HG03066 (cell line): ENCODE data around the gene CABLES2.

Experiments used
- ATAC-seq: cut with Tn5 transposase; IDR thresholded peaks from one replicate; pipeline ENCODE4 v1.9.1; 2021; ENCODE audit warnings: low read depth; ENCODE audit not compliant: unreplicated experiment

Gene CABLES2

DNA sequence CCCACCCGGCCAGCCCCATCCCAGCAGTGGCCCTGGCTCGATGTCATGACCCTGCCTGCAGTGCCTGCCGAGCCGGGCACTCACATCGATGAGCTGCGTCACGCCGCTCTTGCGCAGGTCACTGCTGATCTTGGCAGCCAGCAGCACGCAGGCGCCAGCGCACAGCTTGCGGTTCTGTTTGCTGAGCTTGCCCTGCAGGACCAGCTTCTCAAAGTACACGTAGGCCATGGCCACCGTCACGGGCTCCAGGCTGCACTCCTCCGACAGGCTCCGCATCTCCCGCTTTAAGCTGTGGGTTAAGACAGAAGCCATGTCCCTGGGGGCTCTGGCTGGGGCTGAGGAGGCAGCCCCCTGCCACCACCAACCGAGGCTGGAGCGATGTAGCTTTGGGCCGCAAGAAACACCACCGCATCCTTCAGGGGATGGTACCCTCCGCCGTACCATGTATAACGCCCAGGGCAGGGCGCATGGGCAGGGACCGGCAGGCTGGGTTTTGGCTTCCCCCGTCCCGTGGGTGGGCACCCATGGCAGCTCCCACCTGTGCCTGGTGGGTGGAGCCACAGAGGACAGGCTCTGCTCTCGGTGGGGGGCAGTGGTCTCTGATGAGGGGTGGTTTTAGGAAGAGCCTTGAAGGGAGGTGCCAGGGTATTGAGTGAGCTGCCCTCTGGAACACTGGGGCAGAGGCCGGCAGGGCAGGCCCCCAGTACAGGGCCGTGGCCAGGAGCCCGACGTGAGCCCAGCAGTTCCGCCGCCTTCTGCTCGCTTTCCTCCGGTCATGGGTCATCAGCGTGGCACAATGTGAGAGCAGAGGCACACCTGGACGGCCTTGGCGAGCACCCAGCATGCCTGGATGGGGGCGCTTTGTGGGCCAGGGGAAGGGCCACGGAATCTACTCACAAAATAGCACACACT lies 15.7 kb downstream of the CABLES2 start:
- no peak for ATAC-seq

DNA sequence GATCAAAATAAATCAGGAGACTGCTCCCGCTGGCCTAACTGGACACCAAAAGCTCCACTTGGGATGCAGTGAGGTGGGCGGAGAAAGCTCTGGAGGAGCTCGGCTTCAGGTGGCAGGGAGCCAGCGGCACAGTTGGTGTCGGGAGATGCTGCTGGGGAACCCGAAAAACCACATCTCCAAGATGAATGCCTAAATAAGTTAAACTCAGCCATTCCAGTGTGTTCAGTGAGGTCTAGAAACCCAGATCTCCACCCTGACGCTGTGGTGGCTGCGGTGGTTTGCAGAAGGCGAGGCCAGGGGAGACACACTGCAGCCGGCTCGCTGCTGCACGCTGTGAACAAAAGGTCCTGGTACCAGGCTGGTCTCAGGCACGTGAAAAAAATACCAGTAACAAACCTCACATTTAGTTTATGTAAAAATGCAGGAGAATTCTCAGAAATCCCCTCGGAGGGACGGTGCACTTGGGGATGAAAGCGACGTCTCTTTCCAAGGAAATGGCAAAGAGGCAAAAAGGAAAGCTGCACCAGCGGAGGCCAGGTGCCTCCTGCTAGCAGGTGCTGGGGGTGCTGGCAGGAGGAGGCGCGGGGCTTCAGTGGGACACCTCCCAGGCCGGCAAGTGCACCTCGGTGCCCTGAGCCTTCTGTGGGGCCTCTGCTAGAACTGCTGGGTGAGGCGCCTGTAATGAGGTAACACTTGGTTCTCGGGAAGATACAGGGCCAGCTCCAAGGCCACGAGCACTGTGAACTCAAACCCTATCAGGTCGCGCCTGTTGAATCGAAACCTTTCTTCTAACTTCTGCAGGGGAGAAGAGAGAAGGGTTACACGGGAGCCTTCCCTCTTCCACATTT lies 16.5 kb downstream of the CABLES2 start:
- ATAC-seq = no peak

DNA sequence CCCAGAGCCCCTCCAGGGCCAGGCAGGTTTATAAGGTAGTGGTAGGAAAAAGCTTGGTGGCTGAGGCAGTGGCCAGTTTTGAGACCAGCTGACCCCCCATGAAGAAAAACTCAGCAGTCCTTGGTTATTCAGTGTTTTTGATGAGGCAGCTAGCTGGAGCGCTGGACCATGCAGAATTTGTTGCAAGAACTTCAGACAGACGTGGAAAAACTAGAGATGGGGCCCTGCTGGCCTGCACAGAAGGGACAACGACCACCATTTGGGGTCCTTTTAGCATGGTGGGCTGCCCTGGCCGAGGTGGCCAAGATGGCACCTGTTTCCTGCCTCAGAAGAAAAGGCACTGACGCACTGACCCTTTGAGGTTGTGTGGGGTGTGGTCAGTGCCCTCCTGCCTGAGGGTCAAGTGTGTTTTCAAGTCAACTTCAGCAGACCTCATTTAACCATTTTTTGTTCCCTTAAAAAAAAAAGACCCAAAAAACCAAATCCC lies 17.4 kb downstream of the CABLES2 start:
- no peak for ATAC-seq

DNA sequence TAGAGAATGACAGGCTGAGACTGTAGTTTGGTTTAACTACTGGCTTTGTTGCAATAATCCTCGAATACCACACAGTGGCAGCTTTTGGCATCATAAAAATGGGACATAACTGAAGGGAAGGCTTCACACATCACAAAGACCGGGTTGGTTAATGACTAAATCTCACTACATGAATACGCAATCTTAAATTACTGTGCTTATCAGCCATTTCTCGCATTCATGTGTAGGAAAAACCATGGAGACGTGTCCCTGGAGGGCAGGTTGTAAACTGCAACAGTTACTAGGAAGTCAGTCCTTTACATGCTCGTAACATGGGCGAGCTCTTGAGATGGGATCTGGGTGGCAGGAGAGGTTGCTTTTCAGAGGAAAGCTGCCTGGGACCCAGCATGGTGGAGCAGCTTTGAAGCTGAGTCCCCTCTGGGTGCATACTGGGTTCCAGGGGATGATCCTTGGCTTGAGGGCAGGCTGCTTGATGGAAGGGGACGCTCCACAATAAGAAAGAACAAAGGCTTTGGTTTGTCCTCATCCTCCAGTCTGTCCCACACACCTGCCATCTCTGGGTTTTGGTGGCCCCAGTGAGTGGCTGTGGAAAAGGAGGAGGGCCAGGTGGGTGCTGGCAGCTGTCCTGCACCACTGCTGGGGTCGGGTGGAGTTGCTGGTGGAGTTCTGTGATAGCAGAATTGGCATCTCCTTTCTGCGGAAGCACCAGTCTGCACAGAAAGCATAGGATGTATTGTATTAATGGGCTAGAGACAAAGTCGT lies 18.1 kb downstream of the CABLES2 start:
- ATAC-seq = no peak

DNA sequence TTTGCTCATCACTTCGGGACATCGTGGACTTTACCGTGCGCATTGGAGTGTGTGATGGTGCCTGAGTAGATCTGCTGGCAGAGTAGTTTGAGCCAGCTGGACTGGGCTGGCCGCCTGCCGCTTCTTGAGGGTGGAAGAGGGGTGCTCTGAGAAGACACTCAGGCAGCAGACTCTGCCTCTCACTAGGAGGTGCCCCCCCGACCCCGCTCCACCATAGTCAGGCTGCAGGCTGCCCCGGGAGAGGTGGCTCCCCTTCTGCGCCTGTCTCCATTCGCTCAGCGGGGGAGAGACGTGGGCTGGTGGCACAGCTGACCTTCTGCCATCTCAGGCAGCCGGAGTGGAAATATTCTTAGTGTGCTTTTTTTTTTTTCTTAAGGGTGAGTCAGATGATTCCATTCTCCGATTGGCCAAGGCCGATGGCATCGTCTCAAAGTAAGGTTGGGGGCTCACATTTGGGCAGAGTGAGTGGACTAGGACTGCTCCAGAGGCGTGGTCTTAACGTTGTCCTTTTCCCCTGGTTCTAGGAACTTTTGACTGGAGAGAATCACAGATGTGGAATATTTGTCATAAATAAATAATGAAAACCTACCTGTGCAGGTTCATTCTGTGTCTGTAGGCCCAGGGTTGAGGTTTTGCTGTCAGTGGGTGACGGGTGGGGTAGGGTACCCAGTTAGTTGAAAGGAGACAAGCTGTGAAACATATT lies 19.0 kb downstream of the CABLES2 start:
- no peak for ATAC-seq

DNA sequence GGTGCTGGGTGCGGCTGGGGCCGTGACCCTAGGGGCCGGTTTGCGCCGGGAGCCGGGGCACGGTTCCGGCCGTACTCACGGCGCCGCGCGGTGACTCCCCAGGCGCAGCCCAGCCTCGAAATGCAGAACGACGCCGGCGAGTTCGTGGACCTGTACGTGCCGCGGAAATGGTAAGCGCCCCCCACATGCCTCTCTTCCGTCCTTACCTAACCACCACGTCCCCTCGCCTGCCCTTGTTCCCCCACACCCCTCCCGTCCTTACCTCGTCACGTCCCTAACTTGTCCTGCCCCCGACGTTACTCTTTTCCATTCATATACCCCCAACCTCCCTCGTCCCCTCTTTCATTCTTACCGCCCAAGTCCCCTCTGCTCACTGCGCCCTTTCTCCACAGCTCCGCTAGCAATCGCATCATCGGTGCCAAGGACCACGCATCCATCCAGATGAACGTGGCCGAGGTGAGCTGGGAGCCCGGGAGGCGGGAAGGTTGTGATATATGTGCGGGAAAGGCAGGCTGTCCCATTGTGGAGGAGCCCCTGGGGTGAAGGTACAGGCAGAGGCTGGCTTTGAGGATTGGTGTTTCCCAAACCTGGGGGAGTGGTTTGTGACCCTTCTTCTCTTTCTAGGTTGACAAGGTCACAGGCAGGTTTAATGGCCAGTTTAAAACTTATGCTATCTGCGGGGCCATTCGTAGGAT lies 19.7 kb downstream of the CABLES2 start:
- ATAC-seq = no peak

DNA sequence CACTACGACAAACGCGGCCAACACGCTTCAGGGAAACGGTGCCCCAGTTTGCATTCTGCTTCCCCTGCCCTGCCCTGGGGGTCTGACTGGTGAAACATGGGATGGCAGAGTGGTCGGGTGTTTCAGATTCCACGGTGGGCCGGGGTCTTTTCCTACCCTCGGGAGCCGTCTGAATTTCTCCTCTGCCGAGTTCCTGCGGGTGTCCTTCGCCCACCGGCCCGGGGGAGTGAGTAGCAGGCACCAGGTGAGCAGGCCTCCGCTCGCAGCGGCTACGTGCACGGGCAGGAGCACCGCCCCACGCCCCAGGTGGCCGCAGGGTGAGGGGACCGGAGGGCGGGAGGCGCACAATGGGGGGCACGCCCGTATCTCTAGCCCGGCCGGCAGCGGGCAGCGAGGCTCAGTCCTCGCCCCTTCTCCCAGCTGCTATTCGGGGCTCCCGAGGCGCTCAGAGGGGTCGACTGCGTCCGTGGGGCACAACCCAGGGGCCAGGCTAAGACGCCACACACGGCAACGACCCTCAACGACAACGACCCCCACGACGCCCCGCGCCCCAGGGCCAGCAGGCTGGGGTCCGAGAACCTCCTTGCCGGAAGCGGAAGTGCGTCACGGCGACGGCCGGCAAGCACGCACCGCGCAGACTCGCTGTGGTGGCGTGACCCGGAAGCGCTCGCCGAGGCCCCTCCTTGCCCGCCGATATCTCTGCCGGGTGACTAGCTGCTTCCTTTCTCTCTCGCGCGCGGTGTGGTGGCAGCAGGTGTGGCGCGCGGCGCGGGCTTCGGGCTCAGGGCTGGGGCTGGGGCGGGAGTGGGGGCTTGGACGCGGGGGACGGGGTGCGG lies 20.5 kb downstream of the CABLES2 start, which contains the start of gene RPS21:
TSS of gene RPS21 (plus strand) at position 721 of the 836 bp plus-strand sequence. CDS start 236 bp downstream, outside the sequence.
- peak; percentile 84 for ATAC-seq

DNA sequence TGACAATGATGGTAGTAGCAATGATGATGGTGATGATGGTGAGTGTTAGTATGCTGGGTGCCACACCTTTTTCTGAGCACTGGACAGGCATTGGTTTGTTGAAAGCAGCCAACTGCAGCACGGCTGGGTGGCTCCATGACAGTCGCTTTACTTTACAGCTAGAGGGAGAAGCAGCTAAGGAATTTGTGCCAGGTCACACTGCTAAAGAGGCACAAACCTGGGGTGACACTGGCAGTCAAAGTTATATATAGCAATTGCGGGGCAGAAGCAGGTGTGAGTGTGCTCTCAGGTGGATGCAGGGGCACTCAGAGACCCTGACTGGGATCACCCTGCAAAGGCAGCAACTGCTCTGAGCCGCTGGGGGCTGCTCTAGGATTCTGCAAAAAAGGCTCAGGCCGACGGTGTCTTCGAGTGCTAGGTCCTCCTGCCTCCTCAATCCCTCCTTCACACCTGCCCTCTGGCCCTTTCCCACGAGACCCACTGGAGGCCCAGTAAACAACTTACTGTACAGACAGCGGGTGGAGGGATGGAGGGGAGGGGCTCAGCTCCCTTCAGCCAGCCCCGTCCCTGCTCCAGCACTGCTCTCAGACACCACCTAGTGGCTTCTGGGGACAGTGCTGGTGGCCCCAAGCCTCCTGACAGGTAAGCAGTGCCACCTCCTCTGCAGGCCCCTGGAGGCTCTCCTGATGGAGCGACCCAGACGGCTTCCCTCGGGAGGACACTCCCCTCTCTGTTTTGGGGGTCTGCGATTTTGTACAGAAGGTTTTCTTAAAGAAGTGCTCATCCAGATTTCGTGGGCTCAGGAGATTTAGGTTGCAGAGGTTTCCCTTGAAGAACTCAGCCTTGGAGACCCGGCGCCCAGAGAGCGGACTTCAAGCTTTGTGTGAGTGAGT lies 24.5 kb downstream of the CABLES2 start:
- peak; percentile 47 for ATAC-seq

DNA sequence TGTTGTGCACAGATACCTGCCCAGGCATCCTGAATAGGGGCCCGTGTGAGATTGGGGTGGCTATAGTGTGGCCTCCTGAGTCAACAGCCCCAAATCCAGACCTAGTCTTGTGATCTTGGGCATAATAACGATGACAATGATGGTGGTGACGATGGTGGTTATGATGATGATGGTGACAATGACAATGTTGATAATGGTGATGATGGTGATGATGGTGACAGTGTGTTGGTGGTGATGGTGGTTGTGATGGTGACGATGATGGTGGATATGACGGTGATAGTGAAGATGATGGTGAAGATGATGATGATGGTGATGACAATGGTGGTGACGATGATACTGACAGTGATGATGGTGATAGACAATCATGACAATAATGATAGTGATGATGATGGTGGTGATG lies 25.2 kb downstream of the CABLES2 start:
- no peak for ATAC-seq

DNA sequence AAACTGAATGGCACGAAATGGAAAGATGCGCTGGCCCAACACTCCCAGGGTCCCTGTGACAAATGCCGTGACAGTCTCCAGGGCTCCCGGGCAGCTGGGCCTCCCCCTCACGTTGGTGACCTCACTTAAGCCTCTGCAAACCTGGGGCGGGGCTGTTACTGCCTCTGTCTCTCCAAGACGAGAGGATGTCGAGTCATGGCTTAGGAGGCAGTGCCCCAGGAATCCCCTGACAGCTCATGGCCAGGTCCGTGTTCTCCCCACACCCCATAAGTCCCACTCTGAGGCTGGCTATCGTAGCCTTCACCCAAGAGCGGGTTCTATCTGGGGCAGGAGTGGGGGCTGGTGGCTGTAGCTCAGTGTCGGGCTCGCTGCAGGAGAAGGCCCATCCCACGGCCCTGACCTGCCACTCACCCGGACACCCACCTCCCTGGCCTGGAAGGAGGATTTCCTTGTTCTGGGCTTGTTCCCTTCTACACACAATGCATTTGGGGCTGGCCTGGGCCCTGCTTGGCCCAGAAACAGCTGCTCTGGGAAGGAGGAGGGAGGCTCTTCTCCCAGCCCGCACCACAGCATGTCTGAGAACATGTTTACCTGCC lies 25.8 kb downstream of the CABLES2 start:
- no peak for ATAC-seq

DNA sequence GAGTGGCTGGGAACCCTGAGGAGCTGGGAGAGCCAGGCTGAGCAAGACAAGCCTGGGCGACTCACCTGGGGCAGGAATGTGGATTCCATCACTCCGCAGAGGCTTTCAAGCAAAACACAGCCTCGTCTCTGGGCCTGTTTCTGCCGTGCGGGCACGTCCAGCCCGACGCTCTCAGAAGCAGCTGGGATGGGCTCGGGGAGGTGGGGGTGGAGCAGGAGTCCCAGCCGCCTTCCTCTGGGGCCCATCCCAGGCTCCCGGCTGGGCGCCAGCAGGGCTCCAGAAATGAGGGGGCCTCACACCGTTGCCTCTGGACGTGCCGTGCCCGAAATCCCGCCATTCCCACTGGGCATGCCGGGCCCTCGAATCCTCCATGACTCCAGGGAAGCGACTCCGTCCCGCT lies 28.9 kb downstream of the CABLES2 start:
- no peak for ATAC-seq

DNA sequence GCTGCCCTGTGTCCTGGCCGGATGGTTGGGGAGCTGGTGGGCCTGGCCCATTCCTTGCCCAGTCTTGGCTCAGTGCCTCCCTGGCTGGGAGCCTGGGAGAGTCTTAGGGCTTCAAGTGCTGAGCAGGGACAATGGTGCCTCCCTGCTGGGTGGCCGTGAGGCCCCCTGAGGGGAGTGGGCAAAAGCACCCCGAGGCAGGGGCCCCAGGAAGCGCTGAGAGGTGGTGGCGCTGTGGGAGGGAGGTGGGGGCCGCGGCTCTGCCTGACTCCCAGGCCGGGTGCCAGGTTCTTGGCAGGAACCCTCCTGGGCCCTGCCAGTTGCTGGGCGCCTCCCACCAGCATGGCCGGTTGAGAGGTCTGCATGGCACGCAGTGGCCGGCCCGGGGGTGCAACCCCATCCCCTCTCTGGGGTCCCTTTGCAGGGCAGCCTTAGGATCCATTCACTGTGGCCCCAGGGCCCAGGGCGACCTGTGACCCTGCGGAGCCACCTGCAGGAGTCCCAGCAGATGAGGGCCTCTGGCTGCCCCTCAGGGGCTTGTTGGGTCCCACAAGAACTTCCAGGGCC lies 29.4 kb downstream of the CABLES2 start:
- no peak for ATAC-seq

DNA sequence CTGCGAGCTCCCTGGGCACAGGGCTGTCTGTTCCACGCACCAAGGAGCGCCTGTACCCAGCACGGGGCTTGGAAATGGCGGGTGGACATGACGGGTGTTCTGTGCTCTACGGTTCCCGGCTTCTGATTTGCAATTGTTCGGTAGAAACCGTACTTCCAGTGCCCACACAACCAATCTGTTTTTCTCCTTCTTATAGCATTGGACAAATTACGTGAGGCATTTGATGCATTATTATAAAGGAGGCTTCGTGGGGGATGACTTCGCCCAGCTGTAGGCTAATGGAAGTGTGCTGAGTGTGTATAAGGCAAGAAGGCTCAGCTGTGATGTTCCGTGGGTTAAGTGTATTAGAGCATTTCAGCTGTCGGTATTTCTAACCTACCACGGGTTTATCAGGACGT lies 30.0 kb downstream of the CABLES2 start:
- no peak for ATAC-seq

DNA sequence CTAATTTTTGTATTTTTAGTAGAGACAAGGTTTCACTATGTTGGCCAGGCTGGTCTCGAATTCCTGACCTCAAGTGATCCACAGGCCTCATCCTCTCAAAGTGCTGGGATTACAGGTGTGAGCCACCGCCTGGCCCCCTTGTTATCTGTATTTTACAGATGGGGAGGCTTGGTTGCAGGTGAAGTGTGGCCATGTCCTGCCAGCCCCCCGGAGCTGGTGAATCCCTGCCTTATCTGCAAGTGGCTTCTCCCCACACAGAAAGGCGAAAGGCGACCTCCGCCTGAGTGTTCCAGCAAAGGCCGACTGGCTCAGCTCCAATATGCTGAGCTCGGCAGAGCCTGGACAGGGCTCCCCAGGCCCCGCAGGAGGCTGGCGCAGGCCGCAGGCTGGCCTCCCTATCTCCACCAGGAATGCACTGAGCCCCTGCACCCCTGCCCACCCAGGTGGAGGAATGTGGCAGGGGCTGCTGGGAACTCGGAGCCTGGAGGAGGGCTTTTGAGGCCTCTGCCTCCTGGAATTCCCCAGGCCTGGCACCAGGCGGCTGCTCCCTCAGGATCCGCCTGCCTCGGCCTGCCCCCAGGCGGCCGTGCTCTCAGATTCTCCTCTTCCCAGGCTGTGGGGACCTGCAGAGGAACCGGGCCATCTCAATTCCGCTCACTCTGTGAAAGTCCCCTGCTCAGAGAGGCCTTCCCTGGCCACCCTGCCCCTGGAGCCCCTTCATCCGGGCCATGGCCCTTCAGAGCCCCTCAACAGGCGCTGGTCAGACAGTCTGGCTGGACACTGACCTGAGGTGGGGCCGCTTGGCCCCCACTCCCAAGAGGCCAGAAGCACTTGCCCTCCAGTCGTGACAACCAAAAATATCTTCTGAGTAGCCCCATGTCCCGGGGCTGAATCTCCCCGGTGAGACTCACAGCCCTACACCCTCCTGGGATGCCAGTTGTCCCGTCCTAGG lies 30.7 kb downstream of the CABLES2 start:
- ATAC-seq = no peak

DNA sequence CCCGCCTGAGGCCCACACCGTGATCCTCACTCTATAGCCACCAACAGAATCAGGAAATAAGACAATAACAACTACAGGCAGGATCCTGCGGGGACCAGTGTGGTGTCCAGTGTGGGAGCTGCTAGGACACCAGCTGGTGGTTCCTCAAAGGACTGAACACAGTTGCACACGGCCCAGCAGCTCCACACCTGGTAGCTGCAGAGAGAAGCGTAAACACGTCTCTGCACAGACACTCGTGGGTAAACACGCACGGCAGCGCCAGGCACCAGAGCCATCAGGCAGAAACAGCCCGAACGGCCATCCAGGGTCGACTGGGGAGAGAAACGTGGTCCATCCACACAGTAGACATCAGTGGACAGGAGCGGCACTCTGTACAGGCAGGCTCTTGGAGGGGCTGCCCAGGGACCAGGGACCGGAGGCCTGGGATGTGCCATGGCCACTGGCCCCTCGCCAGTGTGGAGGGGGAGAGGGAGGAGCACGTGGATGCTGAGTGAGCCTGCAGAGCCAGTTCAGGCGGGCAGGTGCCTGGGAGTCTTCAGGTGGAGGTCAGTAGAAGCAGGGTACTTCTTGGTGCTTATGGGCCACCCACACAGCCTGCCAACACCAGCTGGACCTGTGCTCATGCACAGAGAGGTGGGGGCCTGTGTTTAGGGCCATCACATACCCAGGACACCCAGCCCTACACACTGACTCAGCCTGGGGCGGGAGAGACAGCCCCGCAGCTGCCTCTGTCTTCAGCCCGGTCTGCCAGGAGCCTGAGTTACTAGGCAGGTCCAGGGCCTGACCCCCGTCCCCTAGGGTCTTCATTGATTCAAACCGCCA lies 32.5 kb downstream of the CABLES2 start:
- ATAC-seq = no peak
